NOMO-1 treated with dmso at 0.1 percent for 144 hours (cell line): ENCODE data around the gene VPS4B.
"Not testable (repeated sequence)": the region's sequence is repeated elsewhere in the genome, so short reads cannot be mapped to it uniquely, and the experiment has no call there.

Source experiments
- DNase-seq: peaks from one replicate; lab custom pipeline; 2025; ENCODE audit not compliant: unreplicated experiment; lab: John Stamatoyannopoulos, UW

Gene VPS4B

DNA sequence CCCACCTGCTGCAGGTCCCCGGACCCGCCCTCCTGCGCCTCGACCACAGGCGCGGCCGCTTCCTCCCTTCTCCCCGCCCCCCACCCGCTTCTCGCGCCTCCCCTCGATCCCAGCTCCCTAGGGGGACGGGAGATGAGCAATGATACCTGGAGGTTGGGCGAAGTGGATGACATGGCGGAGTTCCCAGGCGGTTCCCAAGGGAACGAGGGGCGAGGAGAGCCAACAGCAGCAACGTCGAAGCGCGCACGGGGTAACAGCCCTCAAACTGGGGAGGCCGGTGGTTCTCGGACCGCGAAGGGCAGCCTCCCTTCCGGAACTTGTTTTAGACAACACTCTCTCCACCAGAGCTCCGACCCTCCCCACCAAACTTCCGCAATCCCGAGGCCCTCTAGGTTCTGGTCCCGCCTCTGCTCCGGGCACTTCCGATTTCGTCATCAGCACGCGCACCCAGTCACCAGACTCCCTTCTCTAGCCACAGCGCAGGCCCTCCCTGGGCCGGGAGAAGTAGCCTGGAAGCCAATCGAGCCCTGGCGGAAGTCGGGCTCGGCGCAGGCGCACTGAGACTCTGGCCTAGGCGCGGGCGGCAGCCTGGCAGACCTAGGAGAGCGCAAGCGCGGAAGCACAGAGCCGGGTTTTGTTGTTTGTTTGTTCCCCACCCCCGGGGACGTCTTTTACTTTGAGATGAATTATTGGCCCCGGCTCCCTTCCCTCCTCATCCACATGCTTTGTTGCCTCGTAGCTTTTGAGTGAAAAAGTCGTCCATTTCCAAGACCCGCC lies at the start of gene VPS4B:
VPS4B (minus strand) TSS at position 390 of the 777 bp plus-strand sequence; CDS start at position 173, 217 bp downstream.
- DNase-seq: peak; percentile 100

- DNase-seq: no peak
These were observed 48.5 kb upstream of the VPS4B start for GRCh38 chr18:63470751-63471150.

GRCh38 chr18:63468575-63468974 lies 46.3 kb upstream of the VPS4B start:
- DNase-seq: no peak

DNA sequence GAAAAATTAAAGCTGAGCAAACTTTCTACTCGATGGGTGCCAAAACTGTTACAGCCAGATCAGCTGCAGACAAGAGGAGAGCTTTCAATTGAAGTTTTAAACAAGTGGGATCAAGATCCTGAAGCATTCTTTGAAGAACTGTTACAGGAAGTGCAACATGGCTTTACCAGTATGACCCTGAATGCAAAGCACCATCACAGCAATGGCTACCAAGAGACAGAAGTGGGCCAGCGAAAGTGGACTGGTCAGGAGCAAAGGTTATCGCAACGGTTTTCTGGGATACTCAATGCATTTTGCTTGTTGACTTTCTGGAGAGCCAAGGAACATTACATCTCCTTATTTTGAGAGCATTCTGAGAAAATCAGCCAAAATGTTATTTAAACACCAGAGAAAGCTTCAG lies 45.4 kb upstream of the VPS4B start:
- no peak for DNase-seq

GRCh38 chr18:63465059-63465458 lies 42.8 kb upstream of the VPS4B start:
- no peak for DNase-seq

GRCh38 chr18:63464434-63464833 lies 42.2 kb upstream of the VPS4B start:
- no peak for DNase-seq

DNA sequence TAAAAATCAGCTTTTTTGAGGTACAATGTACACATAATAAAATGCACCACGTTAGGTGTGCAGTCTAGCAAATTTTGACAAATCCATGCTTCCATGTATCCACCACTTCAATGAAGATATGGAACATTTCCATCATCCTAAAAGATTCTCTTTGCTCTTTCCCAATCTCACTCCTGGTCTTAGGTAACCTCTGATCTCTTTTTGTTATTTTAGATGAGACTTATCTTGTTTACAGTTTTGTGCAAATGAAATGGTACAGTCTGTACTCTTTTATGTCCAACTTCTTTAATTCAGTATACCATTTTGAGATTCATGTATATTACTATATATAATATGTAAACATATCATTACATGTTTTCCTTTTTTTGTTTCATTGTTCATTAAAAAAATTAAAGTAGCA lies 38.1 kb upstream of the VPS4B start:
- no peak for DNase-seq

DNA sequence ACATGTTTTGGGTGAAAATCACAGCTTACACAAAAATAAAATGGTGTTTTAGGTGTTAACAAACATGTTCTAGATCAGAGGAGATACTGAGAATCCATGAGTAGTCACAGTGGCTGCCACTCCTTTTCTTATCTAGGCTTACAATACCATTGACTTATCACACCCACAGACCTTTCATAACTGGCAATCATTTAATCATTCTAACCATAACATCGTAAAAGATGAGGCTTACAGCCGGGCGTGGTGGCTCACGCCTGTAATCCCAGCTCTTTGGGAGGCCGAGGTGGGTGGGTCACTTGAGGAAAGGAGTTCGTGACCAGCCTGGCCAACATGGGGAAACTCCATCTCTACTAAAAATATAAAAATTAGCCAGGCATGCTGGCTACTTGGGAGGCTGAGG lies 35.7 kb upstream of the VPS4B start:
- DNase-seq: no peak

DNA sequence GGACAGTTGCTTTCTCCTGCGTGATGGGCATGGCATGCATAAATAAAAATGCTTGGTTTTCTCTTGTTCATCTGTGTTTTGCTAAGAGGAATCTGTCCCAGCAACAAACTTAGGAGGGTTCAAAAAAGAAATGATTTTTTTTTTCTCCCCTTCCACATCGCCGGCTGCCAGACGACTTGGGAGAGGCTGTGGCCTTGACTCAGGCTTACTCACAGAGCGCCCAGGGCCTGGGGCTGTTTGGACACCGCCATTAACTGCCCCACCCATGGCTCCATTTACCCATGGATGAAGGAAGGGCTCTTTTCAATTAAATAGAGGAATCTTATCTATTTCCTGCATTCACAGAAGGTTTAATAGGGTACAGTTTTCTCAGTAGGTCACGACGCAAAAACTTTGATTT lies 32.2 kb upstream of the VPS4B start:
- no peak for DNase-seq

- DNase-seq: not testable (repeated sequence)
These were observed 30.5 kb upstream of the VPS4B start for GRCh38 chr18:63452751-63453150.

DNA sequence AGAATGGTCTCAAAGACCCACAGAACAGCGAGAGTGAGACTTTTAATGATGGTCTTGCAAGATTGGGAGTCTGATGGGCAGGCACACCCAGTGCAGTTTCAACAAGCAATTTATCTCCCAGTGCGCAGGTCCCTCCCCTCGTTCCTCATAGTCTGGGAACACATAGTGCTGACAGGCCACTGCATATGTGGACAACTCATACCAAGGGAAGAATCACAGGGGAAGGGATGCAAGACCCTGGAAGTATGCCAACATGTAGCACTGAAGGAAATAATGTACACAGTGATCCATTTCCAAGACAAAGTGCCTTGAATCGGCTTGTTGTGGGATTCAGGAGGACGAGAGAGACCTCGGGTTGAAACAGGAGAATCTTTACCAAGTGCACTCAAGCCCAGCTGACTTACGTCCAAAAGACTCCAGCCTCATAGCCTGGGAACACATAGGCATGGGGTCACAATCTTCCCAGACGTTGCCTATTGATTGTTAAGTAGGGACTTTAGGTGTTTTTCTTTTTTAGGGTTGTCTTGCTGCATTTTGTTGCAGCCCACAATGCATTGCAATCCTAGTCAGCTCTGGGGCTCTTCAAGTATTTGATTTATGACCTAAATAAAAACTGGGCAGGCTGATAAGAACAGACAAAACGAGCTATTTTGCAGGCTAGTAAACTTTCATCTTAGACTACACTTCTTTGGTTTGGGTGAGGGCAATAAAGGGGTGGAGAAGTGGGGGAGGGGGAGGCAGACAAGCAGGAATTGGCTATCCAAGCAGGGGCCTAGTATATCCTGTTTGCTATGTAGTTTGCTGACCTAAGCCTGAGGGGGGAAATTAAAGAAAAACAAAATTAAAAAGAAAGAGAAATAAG lies 29.8 kb upstream of the VPS4B start:
- DNase-seq: no peak

GRCh38 chr18:63449426-63449825 lies 27.1 kb upstream of the VPS4B start:
- no peak for DNase-seq

DNA sequence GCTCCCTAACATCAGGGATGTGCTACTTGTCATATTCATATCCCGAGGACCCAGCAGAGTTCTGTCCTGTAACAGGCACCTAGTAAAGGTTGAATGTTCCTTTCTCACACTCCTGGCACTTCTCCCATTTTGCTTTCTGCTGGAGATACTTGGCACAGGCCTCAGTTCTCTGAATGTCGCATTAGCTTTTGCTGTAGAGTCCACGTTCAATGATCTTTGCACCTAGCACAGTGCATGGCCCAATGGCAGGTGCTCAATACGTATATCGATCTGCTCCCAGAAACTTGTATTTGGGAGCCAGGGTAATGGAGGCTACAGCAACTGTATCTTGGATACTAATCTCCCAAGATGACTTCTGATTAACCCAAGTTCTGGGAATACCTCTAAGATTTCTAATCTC lies 24.8 kb upstream of the VPS4B start:
- DNase-seq: no peak

DNA sequence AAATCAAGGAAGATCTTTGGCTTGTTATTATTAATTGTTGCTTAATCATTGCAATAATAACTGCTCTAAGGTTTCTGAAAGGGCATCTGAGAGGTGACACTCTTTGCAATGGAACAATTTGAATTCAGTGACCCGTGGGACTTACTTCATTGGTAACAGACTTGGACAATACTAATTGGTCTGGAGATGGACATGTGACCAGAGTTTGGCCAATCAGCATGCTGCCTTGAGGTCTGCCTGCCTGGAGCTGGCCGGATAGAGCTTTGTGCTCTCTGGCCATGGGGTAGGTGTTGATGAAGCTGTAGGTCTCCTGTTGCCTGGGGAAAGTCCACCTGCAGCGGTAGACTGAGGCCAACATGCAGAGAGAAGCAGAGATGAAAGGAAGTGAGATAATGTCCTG lies 24.0 kb upstream of the VPS4B start:
- no peak for DNase-seq

GRCh38 chr18:63445037-63445436 lies 22.8 kb upstream of the VPS4B start:
- no peak for DNase-seq

GRCh38 chr18:63444580-63444979 lies 22.3 kb upstream of the VPS4B start:
- DNase-seq: peak; percentile 83

DNA sequence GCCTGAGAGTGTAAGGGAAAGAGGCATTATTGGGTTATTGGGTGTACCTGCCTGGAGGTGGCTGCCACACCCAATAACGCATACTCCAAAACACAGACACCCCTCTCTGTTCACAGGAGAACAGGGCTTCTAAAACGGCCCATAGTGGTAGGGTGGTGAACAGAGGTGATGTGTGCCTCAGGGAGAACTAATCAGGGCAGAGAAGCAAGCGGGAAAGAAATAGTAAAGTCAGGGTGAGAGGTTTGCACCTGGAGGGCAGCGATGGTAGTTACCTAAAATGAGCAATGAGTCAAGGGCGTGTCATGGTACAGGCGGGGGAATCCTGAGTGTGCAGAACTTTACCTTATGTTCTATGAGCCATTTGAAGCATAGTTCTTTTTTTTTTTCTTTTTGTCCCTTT lies 21.6 kb upstream of the VPS4B start:
- no peak for DNase-seq

DNA sequence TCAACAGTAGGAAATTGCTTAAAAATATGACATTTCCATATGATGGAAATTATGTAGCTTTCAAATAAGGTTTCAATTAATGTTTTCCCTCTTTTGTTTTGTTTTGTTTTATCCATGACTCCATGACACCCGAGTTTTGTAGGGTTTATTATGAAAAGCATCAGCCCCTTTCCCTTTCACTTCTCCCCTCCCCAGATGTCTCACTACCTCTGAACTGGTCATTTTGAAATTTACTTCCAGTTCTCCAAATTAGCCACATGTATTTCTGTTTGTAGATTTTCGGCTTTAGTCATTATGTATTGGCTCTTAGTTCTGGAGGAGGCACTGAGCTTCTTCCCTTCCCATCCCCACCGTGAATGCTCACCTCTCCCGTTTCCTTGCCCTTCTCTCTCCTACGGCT lies 18.6 kb upstream of the VPS4B start:
- peak; percentile 33 for DNase-seq

DNA sequence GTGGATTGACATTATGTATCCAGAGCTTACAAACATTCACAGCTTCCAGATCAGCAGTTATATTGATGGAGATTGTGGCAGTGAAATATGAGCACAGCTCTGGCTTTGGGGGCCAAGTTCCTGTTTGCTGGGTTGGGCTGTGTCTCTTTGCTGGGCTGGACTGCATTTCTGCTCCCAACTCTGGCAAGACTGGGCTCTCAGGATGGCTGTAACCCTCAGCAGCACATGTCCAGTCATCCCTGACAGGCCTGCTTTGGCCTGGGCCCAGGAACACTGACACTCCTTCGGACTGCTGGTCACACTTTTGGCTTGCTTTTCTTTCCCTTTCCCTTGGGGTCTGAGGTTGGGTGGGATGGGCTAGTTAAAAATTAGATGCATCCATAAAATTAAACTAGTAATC lies 17.9 kb upstream of the VPS4B start:
- DNase-seq: no peak

DNA sequence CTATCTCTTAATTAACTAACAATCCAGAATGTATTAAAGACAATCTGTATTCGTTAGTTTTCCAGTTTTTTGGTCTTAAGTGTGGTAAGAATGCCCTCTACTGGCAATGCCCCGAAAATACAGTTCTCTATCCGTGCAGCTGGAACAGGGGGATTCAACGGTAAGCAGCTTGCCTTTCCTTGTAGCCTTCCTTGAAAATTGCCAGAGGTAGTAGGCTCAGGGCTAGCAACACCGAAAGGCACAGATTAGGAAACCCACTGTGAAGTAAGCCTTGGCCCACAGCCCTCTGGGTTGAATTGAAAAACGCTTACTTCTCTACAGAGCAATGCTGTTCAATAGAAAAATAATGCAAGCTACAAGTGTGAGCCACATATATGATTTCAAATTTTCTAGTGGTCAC lies 17.1 kb upstream of the VPS4B start:
- peak; percentile 45 for DNase-seq

GRCh38 chr18:63438181-63438580 lies 15.9 kb upstream of the VPS4B start:
- no peak for DNase-seq

DNA sequence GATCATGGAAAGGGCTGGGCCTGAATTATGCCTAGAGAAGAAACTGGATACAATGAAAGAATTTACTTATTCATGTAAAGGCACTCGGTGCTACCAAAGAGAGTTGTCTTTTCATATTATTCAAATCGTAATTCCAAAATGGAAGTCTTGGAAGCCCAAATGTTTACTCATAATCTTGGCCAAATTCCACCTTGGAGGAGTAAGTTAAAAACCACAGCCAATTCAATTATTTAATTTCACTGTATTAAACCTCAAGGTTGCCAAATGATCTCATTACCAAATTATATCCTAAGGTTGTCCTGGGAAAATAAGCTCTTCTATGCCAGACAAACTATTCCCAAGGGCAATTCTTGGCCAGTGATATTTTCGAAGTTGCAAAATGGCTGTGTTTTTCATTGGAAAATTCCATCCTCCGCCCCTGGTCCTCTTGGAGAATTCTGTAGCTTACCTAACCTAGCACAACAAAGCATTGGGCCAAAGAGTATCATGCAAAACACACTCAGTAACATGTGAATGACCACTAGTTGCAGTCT lies 11.1 kb upstream of the VPS4B start:
- DNase-seq: no peak
